Retinal pigment epithelial cell (primary cell): ENCODE measurements around the gene DLG5.

Source experiments
- DNase-seq: peaks from one replicate; pipeline ENCODE4 v3.0.0-alpha.2; 2010; ENCODE audit warnings: low read depth
- H3K4me3 ChIP-seq: 2 replicates; pipeline ENCODE4 v1.5.1; 2011; ENCODE audit warnings: mild to moderate bottlenecking, low read length, control low read depth, moderate library complexity
- TF ChIP-seq, protein P1 (sequence below): conservative IDR thresholded peaks from 2 replicates; pipeline ENCODE4 v1.5.1; 2011; ENCODE audit warnings: low read depth, low read length, control low read depth, inconsistent platforms

The DLG5 gene

DNA sequence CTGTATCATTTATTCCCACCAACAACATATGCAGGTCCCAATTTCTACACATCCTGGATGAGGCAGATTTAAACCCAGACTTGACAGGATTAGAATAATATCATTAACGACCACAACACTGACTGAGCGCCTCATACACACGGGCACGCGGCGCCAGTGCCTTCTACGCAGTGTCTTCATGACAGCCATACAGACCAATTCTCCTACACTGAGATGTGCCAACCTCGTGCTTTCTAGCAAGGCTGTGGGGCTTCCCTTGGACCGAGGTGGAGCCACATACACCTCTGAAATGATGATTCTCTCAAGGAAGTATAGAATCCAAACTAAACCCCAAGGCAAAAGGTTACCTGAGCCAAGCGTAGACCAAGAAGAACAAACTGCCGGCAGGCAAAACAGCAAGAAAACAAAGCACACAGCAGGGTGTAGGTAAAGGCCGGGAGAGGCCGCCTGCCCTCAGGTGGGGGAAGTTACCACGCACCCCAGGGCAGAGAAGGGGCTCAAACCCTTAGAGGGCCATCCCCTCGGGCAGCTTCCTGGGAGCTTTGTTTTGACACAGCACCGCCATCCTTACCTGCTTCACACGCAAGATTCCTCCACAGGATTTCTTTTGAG, 75.8 kb downstream of the DLG5 start:
- TF ChIP-seq, protein P1, sequence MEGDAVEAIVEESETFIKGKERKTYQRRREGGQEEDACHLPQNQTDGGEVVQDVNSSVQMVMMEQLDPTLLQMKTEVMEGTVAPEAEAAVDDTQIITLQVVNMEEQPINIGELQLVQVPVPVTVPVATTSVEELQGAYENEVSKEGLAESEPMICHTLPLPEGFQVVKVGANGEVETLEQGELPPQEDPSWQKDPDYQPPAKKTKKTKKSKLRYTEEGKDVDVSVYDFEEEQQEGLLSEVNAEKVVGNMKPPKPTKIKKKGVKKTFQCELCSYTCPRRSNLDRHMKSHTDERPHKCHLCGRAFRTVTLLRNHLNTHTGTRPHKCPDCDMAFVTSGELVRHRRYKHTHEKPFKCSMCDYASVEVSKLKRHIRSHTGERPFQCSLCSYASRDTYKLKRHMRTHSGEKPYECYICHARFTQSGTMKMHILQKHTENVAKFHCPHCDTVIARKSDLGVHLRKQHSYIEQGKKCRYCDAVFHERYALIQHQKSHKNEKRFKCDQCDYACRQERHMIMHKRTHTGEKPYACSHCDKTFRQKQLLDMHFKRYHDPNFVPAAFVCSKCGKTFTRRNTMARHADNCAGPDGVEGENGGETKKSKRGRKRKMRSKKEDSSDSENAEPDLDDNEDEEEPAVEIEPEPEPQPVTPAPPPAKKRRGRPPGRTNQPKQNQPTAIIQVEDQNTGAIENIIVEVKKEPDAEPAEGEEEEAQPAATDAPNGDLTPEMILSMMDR, result no peak
- no peak overlapping the region for H3K4me3 ChIP-seq
- no peak for DNase-seq

DNA sequence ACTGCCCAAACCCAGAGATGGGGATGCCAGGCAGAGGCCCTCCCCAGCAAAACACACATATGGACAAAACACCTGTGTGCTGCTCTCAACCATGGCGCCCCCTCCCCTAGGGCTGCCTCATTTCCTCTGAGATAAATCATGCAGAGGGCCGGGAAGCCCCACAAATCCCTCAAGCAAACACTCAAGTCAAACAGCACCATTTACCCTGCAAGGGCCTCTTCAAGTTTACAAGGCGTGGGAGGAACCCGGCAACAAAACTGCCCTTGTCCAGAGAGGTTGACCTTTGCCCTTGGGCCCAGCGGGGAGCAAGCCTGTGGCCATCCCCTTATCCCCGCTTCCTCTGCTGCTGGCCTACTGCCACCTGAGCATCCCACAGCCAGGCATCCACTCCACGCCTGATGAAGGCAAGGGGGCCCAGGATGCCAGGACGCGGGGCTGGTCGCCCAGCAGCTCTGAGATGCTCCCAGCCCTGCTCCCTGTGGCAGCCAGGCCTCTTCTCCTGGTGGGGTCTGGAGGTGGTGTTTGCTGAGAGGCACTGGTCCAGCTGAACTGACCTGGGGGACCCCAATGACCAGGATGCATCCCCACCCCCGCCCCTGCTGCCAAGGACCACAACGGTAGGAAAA, 77.4 kb downstream of the DLG5 start:
- no peak for DNase-seq
- TF ChIP-seq, protein P1, result no peak
- no peak overlapping the region for H3K4me3 ChIP-seq

DNA sequence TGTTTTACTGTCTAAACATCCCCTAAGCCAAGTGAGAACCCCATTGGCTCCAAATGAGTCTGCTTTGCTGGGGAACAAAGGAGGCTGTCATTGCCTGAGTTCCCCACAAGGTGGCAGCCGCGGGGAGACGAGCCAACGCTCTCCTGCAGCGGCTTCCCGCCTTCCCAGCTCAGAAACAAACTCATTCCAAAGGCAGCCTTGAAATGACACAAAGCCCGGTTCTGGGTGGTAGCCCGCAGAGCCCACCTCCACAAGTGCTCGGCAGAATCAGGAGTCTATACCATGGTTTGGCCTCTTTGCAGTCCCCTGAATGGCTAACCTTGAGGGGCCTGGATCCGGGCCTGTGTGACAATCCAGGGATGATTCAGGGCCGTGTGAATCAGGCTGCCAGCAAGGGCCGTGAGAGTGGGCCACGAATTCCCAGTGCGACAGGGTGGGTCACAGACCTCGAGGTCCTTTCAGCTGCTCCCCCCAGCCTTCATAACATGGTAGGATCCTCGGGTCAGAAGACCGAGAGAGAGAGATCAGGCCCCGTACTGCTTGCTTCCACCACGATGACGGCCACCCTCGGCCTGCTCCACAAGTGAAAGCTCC, 79.7 kb downstream of the DLG5 start:
- H3K4me3 ChIP-seq, result no peak overlapping the region
- TF ChIP-seq, protein P1, result peak; percentile 97
- no peak for DNase-seq

DNA sequence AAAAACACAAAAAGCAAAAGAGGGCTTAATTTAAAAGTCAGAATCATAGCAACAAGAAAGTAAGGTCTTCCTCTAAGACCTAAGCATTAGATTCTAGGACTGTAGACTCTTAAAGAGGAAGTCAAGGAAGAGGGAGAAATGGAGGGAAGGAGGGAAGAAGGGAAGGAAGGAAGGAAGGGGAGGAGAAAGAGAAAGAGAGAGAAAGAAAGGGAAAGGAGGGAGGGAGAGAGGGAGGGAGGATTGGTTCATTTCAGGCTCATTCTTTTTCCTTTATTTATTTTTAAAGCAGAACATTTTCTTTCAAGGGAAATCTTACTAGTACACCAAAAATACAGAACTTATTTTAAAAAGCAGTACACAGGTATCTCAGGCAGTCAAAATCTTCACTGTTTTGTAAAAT, 81.1 kb downstream of the DLG5 start:
- TF ChIP-seq, protein P1, result no peak
- no peak for DNase-seq
- no peak overlapping the region for H3K4me3 ChIP-seq

DNA sequence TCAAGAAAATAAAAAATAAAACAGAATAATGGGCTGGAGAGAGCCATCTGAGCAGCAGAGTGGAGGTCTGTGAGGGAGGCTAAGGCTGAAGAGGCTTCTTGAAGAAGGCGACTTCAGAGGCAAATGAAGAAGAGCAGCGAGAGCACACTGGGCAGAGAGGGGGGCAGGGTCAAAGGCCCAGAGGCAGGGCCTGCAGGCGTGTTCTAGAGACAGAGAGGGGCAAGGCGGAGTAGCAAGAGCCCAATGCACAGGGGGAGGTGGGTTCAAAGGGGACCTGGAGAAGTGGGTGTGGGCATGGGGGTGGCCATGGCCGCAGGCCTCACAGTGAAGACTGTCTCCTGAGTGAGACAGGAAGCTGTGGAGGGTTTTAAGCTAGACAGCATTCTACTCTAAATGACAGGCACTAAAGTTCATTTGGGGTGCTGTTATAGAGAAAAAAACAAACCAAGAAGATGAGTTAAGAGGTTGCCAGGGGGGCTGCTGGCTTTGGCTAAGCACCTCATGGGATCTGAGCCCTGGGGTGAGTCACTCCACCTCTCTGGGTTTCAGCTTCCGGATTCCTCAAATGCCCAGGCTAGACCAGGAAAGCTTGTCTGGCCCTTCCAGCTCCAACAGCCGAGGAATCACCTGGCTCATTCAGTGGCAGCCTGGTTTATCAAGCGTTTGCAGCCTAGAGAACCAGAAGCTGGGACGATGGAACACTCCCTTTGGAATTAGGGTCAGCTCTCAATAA, 81.7 kb downstream of the DLG5 start:
- TF ChIP-seq, protein P1, result no peak
- DNase-seq, result peak; percentile 85
- no peak overlapping the region for H3K4me3 ChIP-seq

DNA sequence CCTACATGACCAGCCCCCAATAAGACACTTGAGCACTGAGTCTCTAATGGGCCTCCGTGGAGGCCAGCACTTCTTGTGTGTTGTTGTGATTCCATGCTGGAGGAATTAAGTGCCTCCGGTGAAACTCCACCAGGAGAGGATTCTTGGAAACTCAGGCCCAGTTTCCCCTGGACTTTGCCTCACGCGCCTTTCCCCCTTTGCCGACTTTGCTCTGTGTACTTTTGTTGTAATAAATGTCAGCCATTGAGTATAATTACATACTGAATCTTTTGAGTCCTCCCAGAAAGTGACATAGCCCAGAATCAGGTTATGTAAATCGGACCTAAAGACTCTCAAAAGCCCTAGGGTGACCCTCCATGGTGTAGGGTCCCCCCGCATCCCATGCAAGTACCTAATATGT, 82.4 kb downstream of the DLG5 start:
- no peak overlapping the region for H3K4me3 ChIP-seq
- no peak for DNase-seq
- TF ChIP-seq, protein P1, result no peak

DNA sequence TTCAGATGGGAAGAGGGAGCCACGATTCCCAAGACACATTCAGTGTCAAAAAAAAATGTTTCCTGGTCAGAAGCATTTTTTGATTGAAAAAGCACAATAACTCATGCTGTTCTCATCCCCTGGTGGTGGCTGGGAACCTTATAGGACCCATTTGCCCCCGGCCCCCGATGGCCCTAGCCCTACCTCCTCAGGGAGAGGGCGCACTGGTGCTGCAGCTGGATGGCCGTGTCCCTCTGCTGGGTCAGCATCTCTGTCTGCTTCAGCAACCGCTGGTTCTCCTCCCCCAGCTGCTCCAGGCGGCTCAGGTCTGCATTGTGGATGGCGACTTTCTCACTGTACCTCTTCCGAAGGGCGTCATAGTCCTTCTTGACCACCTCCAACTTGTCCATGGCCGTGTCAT, 83.3 kb downstream of the DLG5 start:
- no peak for DNase-seq
- TF ChIP-seq, protein P1, result no peak
- no peak overlapping the region for H3K4me3 ChIP-seq
